GM19238 (cell line): ENCODE measurements around the gene ZNF253.
"Not testable (repeated sequence)": the region's sequence is repeated elsewhere in the genome, so short reads cannot be mapped to it uniquely, and the experiment has no call there.

ENCODE experiments used
- DNase-seq: peaks from one replicate; pipeline ENCODE4 v3.0.0; 2011; ENCODE audit warnings: low spot score; ENCODE audit not compliant: insufficient read length

Gene ZNF253

GRCh38 chr19:19892055-19892941, 26.6 kb downstream of the ZNF253 start:
- DNase-seq = not testable (repeated sequence)

DNA sequence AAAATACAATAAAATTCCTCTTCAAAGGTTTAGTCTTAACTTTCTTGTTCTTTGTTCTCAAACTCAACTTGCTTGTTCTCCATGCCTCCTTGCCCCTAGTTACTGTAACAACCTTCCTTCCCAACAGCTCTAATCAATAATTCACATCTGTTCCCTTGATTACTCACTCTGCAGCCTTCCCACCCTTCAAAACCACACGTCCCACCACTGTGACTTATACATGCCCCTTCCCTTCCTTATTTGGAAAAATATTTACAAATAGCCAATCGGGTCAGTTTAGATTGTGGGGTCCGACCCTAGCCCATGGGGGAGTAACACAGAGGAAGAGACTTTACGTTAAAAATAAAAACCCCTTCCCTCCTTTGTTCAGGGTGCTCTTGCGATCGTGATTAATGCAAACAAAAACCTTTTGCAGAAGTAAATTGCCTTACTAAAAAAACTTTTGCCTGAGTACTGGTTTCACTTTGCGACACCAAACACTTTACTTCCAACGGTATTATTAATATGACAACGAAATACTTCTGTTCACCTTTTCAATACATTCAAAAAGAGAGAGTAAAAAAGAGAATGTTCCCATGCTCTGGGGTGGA, 34.6 kb downstream of the ZNF253 start:
- no peak for DNase-seq

- peak; percentile 73 for DNase-seq
These were observed 35.2 kb downstream of the ZNF253 start, which contains the start of gene ZNF93 for GRCh38 chr19:19900729-19901444. TSS of gene ZNF93 (plus strand) at chr19:19900946. CDS start at chr19:19901089, 143 bp downstream.

DNA sequence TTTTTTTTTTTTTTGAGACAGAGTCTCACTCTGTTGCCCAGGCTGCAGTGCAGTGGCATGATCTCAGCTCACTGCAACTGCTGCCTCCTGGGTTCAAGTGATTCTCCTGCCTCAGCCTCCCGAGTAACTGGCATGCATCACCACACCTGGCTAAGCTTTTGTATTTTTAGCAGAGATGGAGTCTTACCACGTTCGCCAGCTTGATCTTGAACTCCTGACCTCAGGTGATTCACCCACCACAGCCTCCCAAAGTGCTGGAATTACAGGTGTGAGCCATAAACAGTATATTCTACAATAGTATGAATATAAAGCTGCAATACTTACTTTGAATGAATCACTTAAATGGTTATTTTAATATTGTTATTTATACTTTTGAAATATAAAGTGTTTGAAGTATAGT, 41.9 kb downstream of the ZNF253 start:
- DNase-seq = not testable (repeated sequence)

GRCh38 chr19:19909654-19910053, 44.0 kb downstream of the ZNF253 start:
- DNase-seq = no peak

DNA sequence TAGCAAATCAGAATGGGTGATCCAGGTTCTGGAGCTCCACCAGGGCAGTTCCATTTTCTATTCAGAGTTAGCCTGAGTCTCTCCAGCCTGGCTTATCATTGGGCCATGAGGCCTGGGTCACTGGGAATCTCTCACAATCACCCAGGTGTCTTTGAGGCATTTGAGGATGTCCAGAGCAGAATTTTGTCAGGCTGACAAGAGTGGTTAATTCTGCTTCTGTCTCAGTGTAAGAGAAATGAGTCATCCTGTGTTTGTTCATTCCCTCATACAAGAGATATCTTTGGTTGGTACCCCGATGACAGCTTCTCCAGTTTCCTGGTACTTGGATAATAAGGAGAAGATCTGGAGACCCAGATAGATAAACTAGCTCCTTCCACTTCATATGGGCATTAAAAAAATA, 45.5 kb downstream of the ZNF253 start:
- DNase-seq = no peak

DNA sequence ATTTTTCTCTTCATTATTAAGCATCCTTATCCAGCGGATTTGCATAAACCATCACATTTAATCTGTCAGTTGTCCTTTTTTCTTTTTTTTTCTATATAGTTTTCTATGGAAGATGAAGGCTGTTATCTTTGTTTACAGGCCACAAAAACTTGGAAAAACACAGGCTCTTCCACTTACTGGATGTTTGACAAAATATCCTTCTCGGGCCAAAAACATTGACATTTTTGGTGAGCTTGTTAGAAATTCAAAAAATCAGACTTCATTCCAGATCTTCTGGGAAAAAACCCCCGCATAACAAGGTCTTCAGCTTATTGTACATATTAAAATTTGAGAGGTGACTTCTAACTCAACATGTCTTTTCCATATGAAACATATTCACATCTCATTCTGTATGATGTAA, 48.9 kb downstream of the ZNF253 start:
- DNase-seq = no peak

GRCh38 chr19:19930417-19930816, 64.7 kb downstream of the ZNF253 start:
- DNase-seq = not testable (repeated sequence)

DNA sequence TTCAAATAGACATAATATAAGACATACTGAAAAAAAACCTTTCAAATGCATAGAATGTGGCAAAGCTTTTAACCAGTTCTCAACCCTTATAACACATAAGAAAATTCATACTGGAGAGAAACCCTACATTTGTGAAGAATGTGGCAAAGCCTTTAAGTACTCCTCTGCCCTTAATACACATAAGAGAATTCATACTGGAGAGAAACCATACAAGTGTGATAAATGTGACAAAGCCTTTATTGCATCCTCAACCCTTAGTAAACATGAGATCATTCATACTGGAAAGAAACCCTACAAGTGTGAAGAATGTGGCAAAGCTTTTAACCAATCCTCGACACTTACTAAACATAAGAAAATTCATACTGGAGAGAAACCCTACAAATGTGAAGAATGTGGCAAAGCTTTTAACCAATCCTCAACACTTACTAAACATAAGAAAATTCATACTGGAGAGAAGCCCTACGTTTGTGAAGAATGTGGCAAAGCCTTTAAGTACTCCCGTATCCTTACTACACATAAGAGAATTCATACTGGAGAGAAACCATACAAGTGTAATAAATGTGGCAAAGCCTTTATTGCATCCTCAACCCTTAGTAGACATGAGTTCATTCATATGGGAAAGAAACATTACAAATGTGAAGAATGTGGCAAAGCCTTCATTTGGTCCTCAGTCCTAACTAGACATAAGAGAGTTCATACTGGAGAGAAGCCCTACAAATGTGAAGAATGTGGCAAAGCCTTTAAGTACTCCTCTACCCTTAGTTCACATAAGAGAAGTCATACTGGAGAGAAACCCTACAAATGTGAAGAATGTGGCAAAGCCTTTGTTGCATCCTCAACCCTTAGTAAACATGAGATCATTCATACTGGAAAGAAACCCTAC, 68.0 kb downstream of the ZNF253 start:
- DNase-seq = not testable (repeated sequence)

DNA sequence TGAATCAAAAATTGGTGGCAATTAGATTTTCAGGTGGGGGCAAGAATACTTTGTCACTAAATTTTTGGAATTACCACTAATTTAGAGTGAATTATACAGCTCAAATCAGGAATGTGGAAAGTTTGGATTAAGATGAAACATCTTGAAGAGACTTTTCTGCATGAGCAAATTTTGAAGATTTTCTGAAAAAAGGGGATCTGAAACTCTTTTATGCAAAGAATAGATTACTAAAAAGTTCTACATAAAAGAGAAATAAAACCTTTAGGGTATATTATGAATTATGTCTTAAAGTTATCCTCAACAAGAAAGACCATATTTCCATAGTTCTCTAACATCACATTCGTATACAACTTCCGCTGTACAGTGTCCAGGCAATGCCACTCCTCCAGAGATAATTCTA, 71.7 kb downstream of the ZNF253 start:
- DNase-seq = no peak

GRCh38 chr19:19938449-19938848, 72.8 kb downstream of the ZNF253 start:
- no peak for DNase-seq

DNA sequence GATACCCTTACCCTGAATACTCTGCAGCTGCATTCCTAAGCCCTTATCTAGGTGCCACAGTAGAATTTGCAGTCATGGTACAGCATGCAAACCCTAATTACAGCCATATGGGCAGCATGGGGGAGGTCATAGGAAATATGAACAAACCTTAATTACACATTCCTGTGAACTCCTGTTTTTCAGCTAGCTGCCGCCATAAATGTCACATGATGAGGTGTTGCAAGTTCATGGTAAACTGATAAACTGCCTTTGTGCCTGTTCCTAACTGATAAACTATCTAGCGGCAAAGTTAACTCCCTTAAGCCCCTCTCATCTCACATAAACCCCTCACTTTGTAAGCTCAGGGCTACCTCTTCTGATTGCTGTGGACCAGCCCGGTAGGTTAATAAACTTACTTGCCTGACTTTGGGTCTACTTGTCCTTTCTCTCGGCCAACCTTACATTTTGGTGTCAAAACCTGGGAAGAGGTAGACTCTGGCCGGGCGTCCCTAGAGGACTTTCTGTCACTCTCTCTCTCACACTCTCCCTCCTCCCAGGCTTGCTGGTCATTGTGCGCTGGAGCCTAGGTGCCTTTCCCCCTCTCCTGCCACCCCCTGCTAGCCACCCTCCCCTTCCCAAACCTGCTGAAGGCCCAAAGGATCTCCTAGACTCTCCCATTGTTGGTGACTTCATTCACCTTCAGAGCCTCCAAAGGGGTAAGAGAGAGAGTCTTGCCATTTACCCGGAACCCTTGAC, 78.3 kb downstream of the ZNF253 start:
- no peak for DNase-seq
